Adrenal gland (tissue), 5 donors: ENCODE results near the gene KRT6B.

Experiments
- POLR2A ChIP-seq, 2 donors: fragments of 450-650 bp; IDR thresholded peaks; one replicate each; pipeline ENCODE4 v1.6.1; 2017; ENCODE audit warnings: antibody characterized with exemption in 2 of 2, mild to moderate bottlenecking in 2 of 2, moderate library complexity in 1 of 2
- TF ChIP-seq, protein P1 (sequence below), 6 experiments: fragments of 450-650 bp in 4 of 6; fragments of 200-600 bp in 2 of 6; sonication (generic) in 1 of 6; IDR thresholded peaks; 1 replicate in 5 of 6; 2 replicates in 1 of 6; pipeline versions ENCODE4 v1.5.1 to v1.8.0; 2016 to 2021; ENCODE audit warnings: antibody characterized with exemption in 6 of 6, mild to moderate bottlenecking in 2 of 6, moderate library complexity in 1 of 6
- donor health status: DM: no; HTN: no; CAD: no.

DNA sequence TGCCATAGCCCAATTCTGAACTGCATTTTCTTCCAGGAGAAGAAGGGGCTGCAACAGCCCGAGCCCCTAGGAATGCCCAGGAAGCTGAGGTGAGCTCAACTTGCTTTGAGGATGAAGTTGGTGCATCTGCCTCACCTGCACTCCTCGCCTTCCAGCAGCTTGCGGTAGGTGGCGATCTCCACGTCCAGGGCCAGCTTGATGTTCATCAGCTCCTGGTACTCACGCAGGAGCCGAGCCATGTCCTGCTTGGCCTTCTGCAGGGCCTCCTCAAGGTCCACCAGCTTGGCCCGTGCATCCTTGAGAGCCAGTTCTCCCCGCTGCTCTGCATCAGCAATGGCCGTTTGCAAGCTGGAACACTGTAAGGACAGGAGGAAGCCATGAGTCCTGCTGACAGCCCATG lies 23.8 kb downstream of the KRT6B start:
- TF ChIP-seq, protein P1, sequence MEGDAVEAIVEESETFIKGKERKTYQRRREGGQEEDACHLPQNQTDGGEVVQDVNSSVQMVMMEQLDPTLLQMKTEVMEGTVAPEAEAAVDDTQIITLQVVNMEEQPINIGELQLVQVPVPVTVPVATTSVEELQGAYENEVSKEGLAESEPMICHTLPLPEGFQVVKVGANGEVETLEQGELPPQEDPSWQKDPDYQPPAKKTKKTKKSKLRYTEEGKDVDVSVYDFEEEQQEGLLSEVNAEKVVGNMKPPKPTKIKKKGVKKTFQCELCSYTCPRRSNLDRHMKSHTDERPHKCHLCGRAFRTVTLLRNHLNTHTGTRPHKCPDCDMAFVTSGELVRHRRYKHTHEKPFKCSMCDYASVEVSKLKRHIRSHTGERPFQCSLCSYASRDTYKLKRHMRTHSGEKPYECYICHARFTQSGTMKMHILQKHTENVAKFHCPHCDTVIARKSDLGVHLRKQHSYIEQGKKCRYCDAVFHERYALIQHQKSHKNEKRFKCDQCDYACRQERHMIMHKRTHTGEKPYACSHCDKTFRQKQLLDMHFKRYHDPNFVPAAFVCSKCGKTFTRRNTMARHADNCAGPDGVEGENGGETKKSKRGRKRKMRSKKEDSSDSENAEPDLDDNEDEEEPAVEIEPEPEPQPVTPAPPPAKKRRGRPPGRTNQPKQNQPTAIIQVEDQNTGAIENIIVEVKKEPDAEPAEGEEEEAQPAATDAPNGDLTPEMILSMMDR (IDR thresholded peaks at IDR 0.05) = no peak
- TF ChIP-seq POLR2A (IDR thresholded peaks at IDR 0.05) = no peak
